GM06990 (cell line): ENCODE measurements around the gene GPD2.

Source experiments
- DNase-seq: peaks from one replicate; pipeline ENCODE4 v3.0.0-alpha.2; 2011; ENCODE audit not compliant: insufficient read length; ENCODE audit errors: extremely low read depth
- H3K27me3 ChIP-seq: replicated peaks from 2 replicates; pipeline ENCODE4 v1.6.0; 2011; ENCODE audit warnings: low read length; ENCODE audit not compliant: control insufficient read depth, insufficient read depth
- H3K36me3 ChIP-seq: 2 replicates; pipeline ENCODE4 v1.5.1; 2011; ENCODE audit warnings: low read length; ENCODE audit not compliant: control insufficient read depth, insufficient read depth
- H3K4me3 ChIP-seq: replicated peaks from 2 replicates; pipeline ENCODE4 v1.5.1; 2011; ENCODE audit warnings: low read depth, mild to moderate bottlenecking, control low read depth, low read length
- CTCF ChIP-seq: IDR thresholded peaks from 2 replicates; pipeline ENCODE4 v1.5.1; 2011; ENCODE audit warnings: low read length, control low read depth, mild to moderate bottlenecking, inconsistent platforms; ENCODE audit not compliant: insufficient read depth, poor library complexity, severe bottlenecking

GPD2 gene

DNA sequence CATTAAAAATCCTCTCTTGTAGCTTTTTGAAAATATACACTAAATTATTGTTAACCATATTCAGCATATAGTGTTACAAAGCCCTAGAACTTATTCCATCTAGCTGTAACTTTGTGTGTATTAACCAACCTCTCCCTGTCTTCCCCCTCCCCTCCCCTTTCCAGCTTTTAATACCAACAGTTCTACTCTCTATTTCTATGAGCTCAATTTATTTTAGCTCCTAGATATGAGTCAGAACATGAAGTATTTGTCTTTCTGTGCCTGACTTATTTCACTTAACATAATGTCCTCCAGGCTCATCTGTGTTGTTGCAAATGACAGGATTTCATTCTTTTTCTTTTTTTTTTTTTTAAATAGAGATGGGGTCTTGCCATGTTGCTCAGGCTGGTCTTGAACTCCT lies 45.1 kb downstream of the GPD2 start:
- Histone ChIP-seq H3K36me3 (no peaks in the 10 kb centered on the region), H3K4me3 (no peak overlapping the region), H3K27me3 (no peaks in the 10 kb centered on the region)
- no peak for DNase-seq
- no peak for TF ChIP-seq CTCF

DNA sequence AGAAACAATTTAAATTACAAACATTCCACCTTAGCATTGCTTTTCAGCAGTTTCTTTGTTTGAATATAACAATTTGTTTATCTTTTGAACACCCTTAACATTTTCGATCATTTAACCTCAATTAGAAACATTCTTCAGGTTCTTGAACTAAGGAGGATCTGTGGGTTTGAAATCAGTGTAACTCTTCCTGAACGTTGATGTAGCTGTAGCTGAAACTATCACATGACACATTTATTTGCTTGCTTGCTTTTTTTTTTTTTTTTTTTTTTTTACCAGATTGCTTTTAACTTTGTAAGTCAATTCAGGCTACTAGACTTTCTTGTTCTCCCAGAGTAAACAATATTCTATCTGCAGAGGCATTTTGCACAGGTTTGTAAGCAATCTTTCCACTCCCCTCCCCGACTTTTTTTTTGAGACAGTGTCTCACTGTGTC lies 47.6 kb downstream of the GPD2 start:
- Histone ChIP-seq H3K27me3 (no peaks in the 10 kb centered on the region), H3K36me3 (no peaks in the 10 kb centered on the region), H3K4me3 (no peak overlapping the region)
- no peak for DNase-seq
- TF ChIP-seq CTCF = no peak

GRCh38 chr2:156486147-156486546 lies 50.0 kb downstream of the GPD2 start:
- no peak for TF ChIP-seq CTCF
- no peaks in the 10 kb centered on the region for H3K36me3 ChIP-seq
- H3K4me3 ChIP-seq = no peak overlapping the region
- H3K27me3 ChIP-seq = no peaks in the 10 kb centered on the region
- no peak for DNase-seq

DNA sequence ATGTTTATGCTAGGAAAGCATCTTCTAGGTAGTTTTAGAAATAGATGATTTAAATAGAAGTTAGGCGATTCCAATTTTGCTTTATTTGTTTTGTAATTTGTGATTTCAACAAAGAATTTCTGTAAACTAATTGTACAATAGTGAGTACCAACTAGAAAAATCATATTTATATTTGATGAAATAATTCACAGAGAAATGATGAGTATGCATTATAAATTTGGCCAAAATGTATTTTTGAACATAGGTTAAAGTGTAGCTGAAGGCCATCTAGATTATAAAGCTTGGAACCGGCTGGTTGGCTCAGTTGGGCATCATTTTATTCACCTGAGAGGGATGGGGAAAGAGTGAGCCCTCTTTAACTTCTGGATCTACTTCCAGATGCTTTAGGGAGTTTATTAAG lies 50.4 kb downstream of the GPD2 start:
- no peak for TF ChIP-seq CTCF
- Histone ChIP-seq H3K4me3 (no peak overlapping the region), H3K27me3 (no peaks in the 10 kb centered on the region), H3K36me3 (no peaks in the 10 kb centered on the region)
- no peak for DNase-seq

DNA sequence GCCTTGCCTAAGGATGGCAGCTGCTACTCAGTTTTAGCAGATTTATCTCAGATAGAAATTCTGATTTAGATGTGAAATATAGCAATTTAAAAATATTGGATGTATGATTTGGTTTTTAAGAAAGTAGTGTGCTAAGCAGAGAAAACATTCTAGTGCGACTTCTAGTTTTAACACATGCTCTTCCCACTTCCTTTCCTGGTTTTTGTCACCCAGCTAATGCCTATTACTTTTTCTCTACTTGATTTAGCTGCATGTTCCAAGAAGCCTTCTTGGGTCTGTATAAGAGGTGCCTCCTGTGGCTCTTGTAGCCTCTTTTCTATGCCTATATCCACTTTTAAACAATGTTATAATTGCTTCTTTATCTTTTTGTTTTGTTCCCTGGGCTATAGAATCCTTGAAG lies 53.0 kb downstream of the GPD2 start:
- Histone ChIP-seq H3K36me3 (no peaks in the 10 kb centered on the region), H3K27me3 (no peaks in the 10 kb centered on the region), H3K4me3 (no peak overlapping the region)
- no peak for TF ChIP-seq CTCF
- no peak for DNase-seq

GRCh38 chr2:156489750-156490465 lies 53.7 kb downstream of the GPD2 start:
- Histone ChIP-seq H3K27me3 (no peaks in the 10 kb centered on the region), H3K4me3 (no peak overlapping the region), H3K36me3 (no peaks in the 10 kb centered on the region)
- no peak for DNase-seq
- TF ChIP-seq CTCF = no peak
